Right lobe of liver (tissue), 6 donors: ENCODE data around the gene ASXL1. TPM values are rescaled to one million over a fixed set of nuclear protein-coding genes. Genes with fewer than 3 reads are reported as not detected.

ENCODE experiments used
- ATAC-seq, 4 donors: fragments of 200-7000 bp; cut with Tn5 transposase; one replicate each; pipeline ENCODE4 v1.9.1; 2020; ENCODE audit warnings: mild to moderate bottlenecking in 4 of 4, moderate library complexity in 4 of 4
- DNase-seq, 3 donors: peaks; one replicate each; pipeline ENCODE4 v3.0.0-alpha.2; 2020
- H3K27ac ChIP-seq, 3 donors: fragments of 200-600 bp; one replicate each; pipeline ENCODE4 v1.8.0; 2022
- H3K27me3 ChIP-seq, 2 donors: fragments of 200-600 bp; one replicate each; pipeline ENCODE4 v1.8.0; 2022
- H3K36me3 ChIP-seq, 4 donors: fragments of 200-600 bp; sonication (generic) in 1 of 4; one replicate each; pipeline versions ENCODE4 v1.5.1 to v1.8.0; 2017 to 2022; ENCODE audit warnings: control low read depth in 1 of 4
- H3K4me1 ChIP-seq, 4 donors: fragments of 200-600 bp; sonication (generic) in 1 of 4; one replicate each; pipeline versions ENCODE4 v1.5.1 to v1.8.0; 2017 to 2022; ENCODE audit warnings: control low read depth in 1 of 4
- H3K4me3 ChIP-seq, 3 donors: fragments of 200-600 bp; one replicate each; pipeline ENCODE4 v1.8.0; 2022
- H3K9me3 ChIP-seq, 4 donors: fragments of 200-600 bp; sonication (generic) in 1 of 4; one replicate each; pipeline versions ENCODE4 v1.5.1 to v1.8.0; 2017 to 2022; ENCODE audit warnings: control low read depth in 1 of 4
- POLR2A ChIP-seq: fragments of 450-650 bp; IDR thresholded peaks from one replicate; pipeline ENCODE4 v1.6.1; 2017; ENCODE audit warnings: antibody characterized with exemption, mild to moderate bottlenecking
- WGBS: methylation state at CpG from one replicate; pipeline ENCODE4 v1.1.6; 2018; ENCODE audit warnings: low coverage, low lambda C conversion rate; ENCODE audit not compliant: insufficient coverage; ENCODE audit errors: missing lambda C conversion rate; 5-methylcytosine and 5-hydroxymethylcytosine counted together
- intact Hi-C, 2 donors: fragments of 100-400 bp; cut with DNase I; formaldehyde crosslinking; loops; one replicate each; pipeline versions ENCODE4 v1.11.2 to v1.14.1; 2022
- total RNA-seq, 6 experiments: library from RNA; depleted of rRNA in 2 of 6; stranded (reverse); fragments of >200 nt in 2 of 6; fragmentation: NEBNext Ultra II Directional in 3 of 6; extraction: Animal tissue kit (Norgen Biotek cat#: 25700) in 3 of 6; gene quantifications; one replicate each; pipeline versions ENCODE4 v1.1.0 to v1.2.4, GENCODE V29; 2016 to 2023
- TF ChIP-seq, protein P1 (sequence below), 4 donors: fragments of 200-600 bp in 3 of 4; fragments of 450-650 bp in 1 of 4; IDR thresholded peaks; one replicate each; pipeline versions ENCODE4 v1.5.1 to v1.8.0; 2016 to 2022; ENCODE audit warnings: antibody characterized with exemption in 4 of 4, mild to moderate bottlenecking in 2 of 4
- donor health status: DM: no; HTN: yes; CAD: no.
- donor health status: DM: no; HTN: no; CAD: no.
- donor health status: DM: no; HTN: no; CAD: no.
- donor health status: DM: no; HTN: yes; CAD: no.
- donor health status: DM: no; HTN: yes; CAD: no.

Gene ASXL1
- total RNA-seq, 6 experiments from 2014 or later = 18.9 to 41.8 (median 26.0) TPM

DNA sequence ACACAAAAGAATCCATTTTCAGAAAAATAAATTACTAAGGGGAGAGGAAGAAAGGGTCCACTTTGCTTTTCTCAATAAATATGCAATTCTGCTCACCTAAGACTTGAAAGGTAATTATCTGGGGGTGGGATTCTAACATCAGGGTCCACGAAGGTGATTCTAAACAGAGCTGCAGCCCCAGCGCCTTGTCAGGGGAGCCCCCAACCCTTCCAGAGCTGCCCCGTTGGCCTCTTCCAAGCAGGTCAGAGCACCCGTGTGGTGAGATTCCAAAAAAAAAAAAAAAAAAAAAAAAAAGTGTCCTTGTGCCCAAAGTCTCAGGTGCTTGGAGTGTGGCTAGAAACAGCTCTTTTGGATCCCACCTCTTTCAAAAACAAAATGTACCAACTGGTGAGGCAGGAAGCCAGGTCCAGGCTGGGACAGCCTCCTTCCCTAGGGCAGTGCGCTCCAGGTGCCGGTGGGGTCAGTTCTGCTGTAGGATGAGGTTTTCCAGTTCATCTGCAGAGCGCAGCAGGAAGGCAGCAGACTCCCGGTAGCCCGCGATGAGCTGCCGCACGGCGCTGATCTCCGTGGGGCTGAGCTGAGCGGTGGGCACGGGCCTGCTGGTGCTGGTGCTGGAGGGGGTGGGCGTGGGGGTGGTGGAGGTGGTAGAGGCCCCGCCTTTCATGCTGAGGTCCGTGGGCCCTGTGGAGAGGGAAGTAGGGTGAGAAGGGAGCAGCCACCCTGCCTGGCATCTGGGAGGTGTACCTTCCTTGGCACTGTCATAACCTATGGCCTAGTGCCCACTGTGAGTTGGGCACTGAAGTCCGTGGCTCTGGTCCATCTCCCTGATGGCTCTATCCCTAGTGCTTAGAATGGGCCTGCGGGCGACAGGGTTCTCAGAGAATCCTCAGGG is 89.3 kb downstream of the ASXL1 start:
- no peaks in the 10 kb centered on the region for H3K27me3 ChIP-seq
- ATAC-seq = peak; percentile 27 to 67 (median 43)
- TF ChIP-seq POLR2A = no peak
- TF ChIP-seq, protein P1, sequence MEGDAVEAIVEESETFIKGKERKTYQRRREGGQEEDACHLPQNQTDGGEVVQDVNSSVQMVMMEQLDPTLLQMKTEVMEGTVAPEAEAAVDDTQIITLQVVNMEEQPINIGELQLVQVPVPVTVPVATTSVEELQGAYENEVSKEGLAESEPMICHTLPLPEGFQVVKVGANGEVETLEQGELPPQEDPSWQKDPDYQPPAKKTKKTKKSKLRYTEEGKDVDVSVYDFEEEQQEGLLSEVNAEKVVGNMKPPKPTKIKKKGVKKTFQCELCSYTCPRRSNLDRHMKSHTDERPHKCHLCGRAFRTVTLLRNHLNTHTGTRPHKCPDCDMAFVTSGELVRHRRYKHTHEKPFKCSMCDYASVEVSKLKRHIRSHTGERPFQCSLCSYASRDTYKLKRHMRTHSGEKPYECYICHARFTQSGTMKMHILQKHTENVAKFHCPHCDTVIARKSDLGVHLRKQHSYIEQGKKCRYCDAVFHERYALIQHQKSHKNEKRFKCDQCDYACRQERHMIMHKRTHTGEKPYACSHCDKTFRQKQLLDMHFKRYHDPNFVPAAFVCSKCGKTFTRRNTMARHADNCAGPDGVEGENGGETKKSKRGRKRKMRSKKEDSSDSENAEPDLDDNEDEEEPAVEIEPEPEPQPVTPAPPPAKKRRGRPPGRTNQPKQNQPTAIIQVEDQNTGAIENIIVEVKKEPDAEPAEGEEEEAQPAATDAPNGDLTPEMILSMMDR (IDR thresholded peaks at IDR 0.05) = no peak
- peak in 2 of 3 donors; percentile 62 to 69 for DNase-seq
- WGBS = 73% methylated on average over 8 of the region's 22 CpGs
- no peaks in the 10 kb centered on the region for H3K9me3 ChIP-seq
- intact Hi-C loops = no loop called here
- peaks cover 0 to 21% (median under 1%) of the 10 kb centered on the region in 4 donors for H3K4me1 ChIP-seq
- peaks cover 0 to 16% (median 3%) of the 10 kb centered on the region in 4 donors for H3K36me3 ChIP-seq
- no peak overlapping the region for H3K27ac ChIP-seq
- H3K4me3 ChIP-seq = no peak overlapping the region

GRCh38 chr20:32448306-32449056 is 90.3 kb downstream of the ASXL1 start:
- intact Hi-C loops = no loop called here
- WGBS = 57% methylated on average over 4 of the region's 13 CpGs
- Histone ChIP-seq H3K4me3 (no peak overlapping the region), H3K9me3 (no peaks in the 10 kb centered on the region), H3K27ac (no peak overlapping the region), H3K27me3 (no peaks in the 10 kb centered on the region), H3K36me3 (peaks cover 0 to 25% (median 5%) of the 10 kb centered on the region in 4 donors), H3K4me1 (peaks cover 0 to 21% (median 0%) of the 10 kb centered on the region in 4 donors)
- TF ChIP-seq, protein P1 (IDR thresholded peaks at IDR 0.05) = no peak
- DNase-seq = peak in 1 of 3 donors; percentile 46
- ATAC-seq = no peak

DNA sequence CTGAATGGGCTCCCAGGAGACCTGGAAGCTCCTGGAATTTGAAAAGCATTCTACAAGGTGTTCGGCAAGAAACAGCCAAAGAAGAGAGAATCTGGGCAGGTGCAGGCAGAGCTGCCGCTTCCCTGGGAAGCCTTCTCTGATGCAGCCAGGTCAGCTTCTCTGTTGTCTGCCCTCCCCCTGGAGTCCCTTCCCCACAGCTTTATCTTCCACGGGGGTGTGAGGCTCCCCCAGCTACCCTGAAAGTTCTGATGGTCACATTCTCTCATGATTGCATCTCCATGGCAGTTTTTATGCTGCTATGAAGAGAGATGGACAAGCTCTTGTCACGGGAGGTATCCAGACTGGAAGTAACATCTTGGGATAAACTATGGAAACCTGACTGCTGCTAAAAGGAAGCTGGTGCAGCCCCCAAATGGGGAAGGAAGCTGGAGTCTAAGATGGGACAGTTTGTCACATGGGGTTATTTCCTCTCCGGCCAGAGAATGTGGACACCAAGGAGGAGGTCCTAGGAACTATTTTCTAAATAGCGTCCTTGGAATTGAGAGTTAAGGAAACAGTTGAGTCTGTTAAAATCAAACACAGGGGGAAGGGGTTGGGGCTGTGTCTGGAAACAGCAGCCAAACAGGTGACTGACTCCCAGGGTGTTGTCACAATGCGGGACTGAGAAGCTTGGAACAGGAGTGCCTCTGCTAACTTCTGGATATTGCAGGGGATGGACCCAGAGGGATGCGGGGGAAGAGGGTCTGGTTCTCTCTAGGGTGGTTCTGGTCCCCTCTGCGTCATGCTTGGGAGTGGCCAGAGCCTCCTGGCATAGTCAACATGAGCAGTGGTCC is 91.1 kb downstream of the ASXL1 start:
- Histone ChIP-seq H3K27me3 (no peaks in the 10 kb centered on the region), H3K4me3 (no peak overlapping the region), H3K9me3 (no peaks in the 10 kb centered on the region), H3K27ac (no peak overlapping the region), H3K36me3 (peaks cover 0 to 25% (median 5%) of the 10 kb centered on the region in 4 donors), H3K4me1 (peaks cover 0 to 21% (median 0%) of the 10 kb centered on the region in 4 donors)
- TF ChIP-seq, protein P1 (IDR thresholded peaks at IDR 0.05) = no peak
- TF ChIP-seq POLR2A = no peak
- DNase-seq (peak in 1 of 3 donors; percentile 42), ATAC-seq (peak in 2 of 4 donors; percentile 3 to 13)
- WGBS = 50% methylated on average over 7 of the region's 9 CpGs
- intact Hi-C loops = no loop called here

DNA sequence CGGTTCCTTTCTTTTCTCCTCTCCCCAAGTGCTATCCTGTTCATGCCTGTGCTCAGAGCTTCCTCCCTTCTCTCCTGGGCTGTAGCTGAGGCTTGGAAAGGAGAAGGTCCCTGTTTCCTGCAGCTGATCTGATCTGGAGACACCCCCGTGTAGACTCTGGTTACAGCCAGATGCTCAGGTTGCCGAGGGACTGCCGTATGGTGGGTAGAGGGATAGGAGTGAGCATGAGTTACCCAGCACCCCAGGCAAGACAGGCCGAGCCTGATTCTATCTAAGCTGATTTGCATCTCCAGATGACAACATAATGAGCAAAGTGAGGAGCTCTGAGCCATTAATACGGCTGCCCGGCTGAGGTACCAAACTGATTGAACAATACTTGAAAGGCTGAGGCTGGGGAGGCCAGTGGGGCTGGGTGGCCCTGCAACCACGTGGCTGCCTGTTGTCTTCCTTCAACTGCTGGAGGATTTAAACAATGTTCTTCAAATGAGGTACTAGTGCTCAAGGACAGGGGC is 91.8 kb downstream of the ASXL1 start:
- H3K9me3 ChIP-seq = no peaks in the 10 kb centered on the region
- H3K4me1 ChIP-seq = peaks cover 0 to 21% (median 0%) of the 10 kb centered on the region in 4 donors
- no peak overlapping the region for H3K27ac ChIP-seq
- H3K36me3 ChIP-seq = peaks cover 0 to 25% (median 5%) of the 10 kb centered on the region in 4 donors
- no peaks in the 10 kb centered on the region for H3K27me3 ChIP-seq
- DNase-seq = peak in 1 of 3 donors; percentile 36
- TF ChIP-seq, protein P1 (IDR thresholded peaks at IDR 0.05) = no peak
- no peak for TF ChIP-seq POLR2A
- peak in 1 of 4 donors; percentile 2 for ATAC-seq
- no peak overlapping the region for H3K4me3 ChIP-seq
- 71% methylated on average over 3 of the region's 8 CpGs for WGBS
- intact Hi-C loops = loop anchor here (10.0 kb wide), 2 partner anchors 95 to 115 kb away; partner anchors contain the start of gene ASXL1 (in 1 of the 2)
